ENCODE measurements around the gene PTPN2.
A peak's percentile ranks its signal among the peaks of the same experiment; 100 is the strongest.

Gene PTPN2

DNA sequence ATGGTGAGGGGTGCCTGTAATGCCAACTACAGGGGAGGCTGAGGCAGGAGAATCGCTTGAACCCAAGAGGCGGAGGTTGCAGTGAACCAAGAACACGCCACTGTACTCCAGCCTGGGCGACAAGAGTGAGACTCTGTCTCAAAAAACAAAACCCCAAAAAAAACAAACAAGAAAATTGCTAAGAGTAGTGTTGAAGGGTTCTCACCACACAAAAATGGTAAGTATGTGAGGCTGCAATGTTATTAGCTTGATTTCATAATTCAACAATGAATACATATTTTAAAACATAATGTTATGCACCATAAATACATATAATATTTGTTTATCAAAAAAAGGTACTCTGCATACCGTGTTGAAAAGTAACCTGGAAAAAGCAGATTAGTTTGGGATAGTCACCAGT lies 135.4 kb downstream of the PTPN2 start:
- no peak for TF ChIP-seq CTCF (conservative IDR thresholded peaks at IDR 0.05; ENCODE audit: low read depth, low read length)
- H3K36me3 ChIP-seq (ENCODE audit: insufficient read depth) = no peaks in the 10 kb centered on the region
- no peaks in the 10 kb centered on the region for H3K27me3 ChIP-seq (ENCODE audit: insufficient read depth, low read depth)
- no peak overlapping the region for H3K9ac ChIP-seq
- no peak overlapping the region for H2AFZ ChIP-seq (ENCODE audit: low read depth)
- peaks cover 71% of the 10 kb centered on the region for H3K4me1 ChIP-seq (ENCODE audit: low read depth, poor library complexity, severe bottlenecking)
- no peaks in the 10 kb centered on the region for H4K20me1 ChIP-seq (ENCODE audit: insufficient read depth)
- H3K27ac ChIP-seq = no peak overlapping the region
- no peak overlapping the region for H3K4me3 ChIP-seq (IDR thresholded peaks at IDR 0.05; ENCODE audit: insufficient read depth, low read depth, low read length)
- no peaks in the 10 kb centered on the region for H3K79me2 ChIP-seq (ENCODE audit: insufficient read depth, low read depth)
- H3K4me2 ChIP-seq = peak overlapping the region; percentile 26; the same call in 1 of the 2 replicates

GRCh38 chr18:12747530-12748315 lies 136.3 kb downstream of the PTPN2 start:
- H2AFZ ChIP-seq (ENCODE audit: low read depth) = no peak overlapping the region
- no peaks in the 10 kb centered on the region for H3K79me2 ChIP-seq (ENCODE audit: insufficient read depth, low read depth)
- no peak for TF ChIP-seq CTCF (conservative IDR thresholded peaks at IDR 0.05; ENCODE audit: low read depth, low read length)
- peak overlapping the region; percentile 26 for H3K4me2 ChIP-seq
- H3K9ac ChIP-seq = no peak overlapping the region
- no peaks in the 10 kb centered on the region for H3K36me3 ChIP-seq (ENCODE audit: insufficient read depth)
- no peak overlapping the region for H3K4me3 ChIP-seq (IDR thresholded peaks at IDR 0.05; ENCODE audit: insufficient read depth, low read depth, low read length)
- H3K27ac ChIP-seq = peak overlapping the region; percentile 33; the same call in 1 of the 2 replicates
- H4K20me1 ChIP-seq (ENCODE audit: insufficient read depth) = no peaks in the 10 kb centered on the region
- H3K4me1 ChIP-seq (ENCODE audit: low read depth, poor library complexity, severe bottlenecking) = peaks cover 65% of the 10 kb centered on the region
- H3K27me3 ChIP-seq (ENCODE audit: insufficient read depth, low read depth) = no peaks in the 10 kb centered on the region

DNA sequence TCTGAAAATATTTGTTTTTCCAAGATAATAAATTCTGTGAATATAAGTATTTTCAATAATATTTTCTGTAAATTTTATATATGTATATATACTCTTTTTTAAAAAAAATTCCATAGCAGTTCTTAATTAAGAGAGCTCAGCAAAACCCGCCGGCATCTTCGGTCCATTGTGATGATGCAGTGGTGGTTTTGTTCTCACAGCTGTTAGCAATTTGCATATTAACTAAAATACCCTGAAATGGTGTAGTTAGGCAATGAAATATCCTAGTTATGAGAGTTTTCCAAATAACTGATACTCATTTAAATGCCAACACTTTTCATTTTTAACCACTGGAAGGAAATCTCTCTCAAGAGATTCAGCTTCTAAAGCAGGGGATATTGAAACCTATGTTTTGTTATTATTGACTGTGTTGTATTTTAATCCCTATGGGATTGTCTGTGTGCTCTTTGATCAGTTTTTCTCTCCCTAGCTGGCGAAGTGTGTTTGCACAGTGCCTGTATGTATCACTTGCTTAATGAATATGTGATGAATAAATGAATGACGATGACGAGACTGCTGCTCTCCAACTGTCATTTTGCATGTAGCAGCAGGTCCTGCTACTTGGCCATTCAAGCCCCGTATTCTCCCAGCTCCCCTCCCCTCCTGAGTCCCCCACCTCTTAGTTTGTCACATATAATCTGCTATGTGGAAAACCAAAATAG lies 138.8 kb downstream of the PTPN2 start:
- H3K4me3 ChIP-seq (IDR thresholded peaks at IDR 0.05; ENCODE audit: insufficient read depth, low read depth, low read length) = no peak overlapping the region
- TF ChIP-seq CTCF (conservative IDR thresholded peaks at IDR 0.05; ENCODE audit: low read depth, low read length) = no peak
- no peaks in the 10 kb centered on the region for H3K79me2 ChIP-seq (ENCODE audit: insufficient read depth, low read depth)
- no peak overlapping the region for H2AFZ ChIP-seq (ENCODE audit: low read depth)
- H3K36me3 ChIP-seq (ENCODE audit: insufficient read depth) = no peaks in the 10 kb centered on the region
- H3K9ac ChIP-seq = no peak overlapping the region
- no peaks in the 10 kb centered on the region for H4K20me1 ChIP-seq (ENCODE audit: insufficient read depth)
- no peak overlapping the region for H3K27ac ChIP-seq
- H3K27me3 ChIP-seq (ENCODE audit: insufficient read depth, low read depth) = no peaks in the 10 kb centered on the region
- H3K4me2 ChIP-seq = no peak overlapping the region
- H3K4me1 ChIP-seq (ENCODE audit: low read depth, poor library complexity, severe bottlenecking) = peaks cover 40% of the 10 kb centered on the region

GRCh38 chr18:12744103-12744502 lies 139.9 kb downstream of the PTPN2 start:
- no peaks in the 10 kb centered on the region for H4K20me1 ChIP-seq (ENCODE audit: insufficient read depth)
- H3K79me2 ChIP-seq (ENCODE audit: insufficient read depth, low read depth) = no peaks in the 10 kb centered on the region
- no peaks in the 10 kb centered on the region for H3K27me3 ChIP-seq (ENCODE audit: insufficient read depth, low read depth)
- no peak overlapping the region for H3K27ac ChIP-seq
- no peak overlapping the region for H3K4me2 ChIP-seq
- peak; percentile 74 for TF ChIP-seq CTCF (conservative IDR thresholded peaks at IDR 0.05; ENCODE audit: low read depth, low read length)
- no peaks in the 10 kb centered on the region for H3K36me3 ChIP-seq (ENCODE audit: insufficient read depth)
- no peak overlapping the region for H3K4me3 ChIP-seq (IDR thresholded peaks at IDR 0.05; ENCODE audit: insufficient read depth, low read depth, low read length)
- no peak overlapping the region for H3K9ac ChIP-seq
- peaks cover 30% of the 10 kb centered on the region for H3K4me1 ChIP-seq (ENCODE audit: low read depth, poor library complexity, severe bottlenecking)
- H2AFZ ChIP-seq (ENCODE audit: low read depth) = no peak overlapping the region

Measured in KMS-11 (cell line).